HG03060 (cell line): Measurements from ENCODE around the gene PABPC1L.

Experiments
- ATAC-seq: cut with Tn5 transposase; IDR thresholded peaks from one replicate; pipeline ENCODE4 v1.9.1; 2021; ENCODE audit warnings: low read depth, moderate number of reproducible peaks; ENCODE audit not compliant: unreplicated experiment

The PABPC1L gene

DNA sequence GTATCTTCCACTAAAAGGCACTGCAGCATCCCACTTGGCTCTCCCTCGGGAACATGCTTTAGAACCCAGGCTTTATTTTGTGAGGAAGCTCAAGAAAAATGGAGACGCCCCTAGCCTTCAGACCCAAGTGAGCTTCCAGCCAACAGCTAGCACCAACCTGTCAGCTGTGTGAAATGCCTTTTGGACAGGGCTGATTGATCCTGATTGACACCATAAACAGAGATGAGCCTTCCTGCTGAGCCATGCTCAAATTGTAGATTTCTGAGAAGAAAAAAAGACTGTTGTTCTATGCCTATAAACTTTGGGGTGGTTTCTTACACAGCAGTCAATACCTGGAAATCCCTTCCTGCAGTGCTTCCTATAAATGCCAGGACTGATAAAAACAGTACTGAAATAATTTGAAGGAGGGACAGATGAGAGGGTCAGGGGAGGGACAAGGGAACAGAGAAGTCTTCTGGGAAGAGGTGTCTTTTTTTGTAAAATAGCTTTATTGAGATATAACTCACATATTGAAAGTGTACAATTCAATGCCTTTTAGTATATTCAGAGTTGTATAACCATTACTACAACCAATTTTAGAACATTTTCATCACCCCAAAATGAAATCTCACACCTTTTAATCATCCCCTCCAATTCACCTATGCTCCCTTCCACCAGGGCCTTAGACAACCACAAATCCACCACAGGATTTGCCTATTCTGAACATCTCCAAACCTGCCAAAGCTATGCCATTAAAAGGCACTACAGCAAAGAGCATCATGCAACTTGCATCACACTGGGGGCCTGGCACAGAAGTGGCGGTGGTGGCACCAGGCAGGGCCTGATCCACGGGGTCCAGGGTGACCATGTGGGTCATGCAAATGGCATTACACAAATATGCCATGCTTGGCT is 53.7 kb downstream of the PABPC1L start:
- ATAC-seq, result no peak

GRCh38 chr20:44965651-44966029 is 55.8 kb downstream of the PABPC1L start:
- no peak for ATAC-seq

- ATAC-seq, result peak; percentile 37
These were observed 56.4 kb downstream of the PABPC1L start, which contains the start of gene STK4 for GRCh38 chr20:44966030-44966961. TSS of gene STK4 (plus strand) at chr20:44966512. CDS start at chr20:44966569, 57 bp downstream.

DNA sequence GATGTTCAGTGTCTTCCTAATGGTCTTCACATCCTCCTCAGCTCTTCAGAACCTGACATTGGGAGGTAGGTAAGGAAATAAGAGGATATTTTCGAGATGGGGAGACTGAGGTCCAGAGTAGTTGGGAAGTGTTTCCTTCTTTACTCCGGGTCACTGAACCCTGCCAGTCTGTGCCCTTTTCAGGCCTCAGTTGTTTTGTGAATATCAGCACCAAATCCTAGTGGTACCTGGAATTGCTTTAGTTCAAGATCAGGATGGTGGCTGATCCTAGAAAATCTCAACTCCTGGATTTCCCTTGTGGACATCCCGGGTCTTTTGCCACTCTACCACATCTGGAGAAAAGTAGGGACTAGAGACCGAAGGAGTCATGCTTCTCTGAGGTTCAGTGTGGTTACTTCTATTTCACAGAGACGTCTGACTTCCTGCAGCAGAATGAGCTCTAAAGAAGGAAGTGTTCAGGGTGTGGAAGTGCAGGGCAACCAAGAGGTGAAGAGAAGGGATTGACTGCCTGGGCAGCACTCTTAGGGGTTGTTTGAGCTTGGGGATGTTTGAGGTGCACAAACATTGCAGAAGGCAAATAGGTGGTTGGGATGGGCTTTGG is 57.4 kb downstream of the PABPC1L start:
- ATAC-seq, result no peak

- ATAC-seq, result no peak
These were observed 59.5 kb downstream of the PABPC1L start for GRCh38 chr20:44969300-44969894.

DNA sequence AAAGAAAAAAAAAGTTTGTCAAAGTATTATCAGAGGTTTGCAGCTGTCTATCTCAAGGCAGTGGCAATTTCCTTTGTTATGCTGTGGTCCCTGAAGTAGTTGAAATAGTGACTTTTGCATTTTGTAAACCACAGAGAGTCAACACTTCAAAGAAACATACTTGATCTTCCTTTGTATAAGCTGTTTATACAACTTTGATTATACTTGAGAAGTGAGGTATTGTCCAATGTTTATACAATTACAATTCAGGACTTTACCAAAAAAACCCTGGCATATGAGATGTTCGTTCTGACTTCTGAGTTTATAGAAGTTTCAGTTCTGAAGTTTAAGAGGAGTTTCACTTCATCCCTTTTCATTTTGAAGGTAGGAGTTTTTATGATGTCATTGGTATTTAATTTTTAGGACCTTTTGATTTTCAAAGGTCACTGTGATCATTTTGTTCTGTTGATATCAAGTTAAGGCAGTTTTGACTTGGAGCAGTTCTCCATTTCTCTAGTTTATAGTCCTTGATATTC is 60.4 kb downstream of the PABPC1L start:
- no peak for ATAC-seq

DNA sequence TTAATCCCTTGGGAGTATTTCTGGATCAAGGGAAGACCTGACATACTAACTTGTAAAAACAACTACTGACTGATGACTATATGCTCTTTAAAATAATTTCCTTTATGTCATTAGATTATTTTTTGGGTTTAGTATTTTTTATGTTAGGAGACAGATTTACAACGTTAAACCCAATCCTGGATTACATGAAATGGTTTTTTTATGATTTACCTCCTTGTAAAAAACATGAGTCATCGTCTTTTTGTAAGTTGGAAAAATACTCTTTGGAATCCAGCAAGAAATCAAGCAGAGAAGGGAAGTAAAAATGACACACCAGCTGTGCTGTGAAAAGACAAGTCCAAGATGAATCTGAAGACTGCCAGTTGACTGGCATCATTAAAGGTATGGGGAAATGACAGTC is 63.2 kb downstream of the PABPC1L start:
- ATAC-seq, result no peak

DNA sequence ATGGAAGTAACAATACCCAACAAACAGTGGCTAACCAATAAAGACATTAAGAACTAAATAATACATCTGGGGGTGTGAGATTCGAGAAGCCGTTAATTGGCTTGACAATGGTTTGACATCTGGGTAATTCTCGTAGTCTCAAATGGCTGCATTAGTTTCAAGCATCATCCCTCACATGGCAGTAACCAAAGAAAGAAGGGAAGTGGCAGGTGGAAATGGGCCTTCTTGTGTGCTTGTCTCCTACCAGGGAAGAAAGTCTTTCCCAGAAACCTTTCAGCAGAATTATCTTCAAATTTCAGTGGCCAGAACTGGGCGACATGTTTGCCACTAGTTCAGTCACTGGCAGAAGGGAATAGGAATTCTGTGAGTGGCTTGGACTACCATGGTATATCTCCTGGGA is 66.8 kb downstream of the PABPC1L start:
- no peak for ATAC-seq

DNA sequence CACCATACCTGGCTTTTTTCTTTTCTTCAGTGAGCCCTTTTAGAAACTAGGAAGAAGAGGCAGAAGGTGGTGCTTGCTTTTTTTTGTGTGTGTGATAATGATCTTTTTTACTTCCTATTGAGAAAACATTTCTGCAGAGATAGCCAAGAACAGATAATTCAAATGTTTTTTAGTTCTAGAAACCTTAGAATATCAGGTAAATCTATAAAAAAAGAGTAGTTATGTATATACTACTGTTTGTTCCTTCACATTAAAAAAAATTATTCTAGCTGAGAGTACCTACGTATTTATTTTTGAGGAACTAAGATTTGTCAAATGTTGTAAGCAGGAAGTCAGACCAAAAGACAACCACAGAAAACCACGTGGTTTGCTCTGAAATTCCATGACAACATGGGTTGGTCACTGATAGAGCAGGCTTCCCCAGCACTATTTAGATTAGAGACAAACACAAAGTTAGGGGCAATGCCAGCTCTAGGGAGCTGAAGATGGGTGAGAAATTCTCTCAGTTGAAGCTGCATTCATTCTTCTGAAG is 69.3 kb downstream of the PABPC1L start:
- peak; percentile 83 for ATAC-seq

DNA sequence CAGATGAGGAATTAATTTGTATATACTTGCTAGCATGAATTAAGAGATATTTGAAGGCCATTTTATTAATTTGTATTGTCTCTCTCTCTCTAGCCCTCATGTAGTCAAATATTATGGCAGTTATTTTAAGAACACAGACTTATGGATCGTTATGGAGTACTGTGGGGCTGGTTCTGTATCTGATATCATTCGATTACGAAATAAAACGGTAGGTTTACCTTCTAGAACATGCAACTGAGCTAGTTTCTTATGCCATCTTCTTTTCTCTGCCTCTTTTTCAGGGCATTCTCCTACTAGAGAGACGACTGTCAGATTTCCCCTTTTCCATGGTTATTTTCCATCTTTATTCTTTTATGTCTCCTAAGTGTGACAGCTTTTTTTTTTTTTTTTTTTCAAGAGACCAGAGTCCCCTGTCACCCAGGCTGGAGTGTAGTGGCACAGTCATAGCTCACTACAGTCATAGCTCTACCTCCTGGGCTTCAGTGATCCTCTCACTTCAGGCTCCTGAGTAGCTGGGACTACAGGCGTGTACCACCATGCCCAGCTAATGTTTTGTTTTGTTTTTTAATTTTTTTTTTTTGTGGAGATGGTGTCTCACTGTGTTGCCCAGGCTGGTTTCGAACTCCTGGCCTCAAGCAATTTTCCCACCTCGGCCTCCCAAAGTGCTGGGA is 72.0 kb downstream of the PABPC1L start:
- no peak for ATAC-seq

GRCh38 chr20:44983093-44983674 is 73.3 kb downstream of the PABPC1L start:
- no peak for ATAC-seq

GRCh38 chr20:44988631-44989171 is 78.8 kb downstream of the PABPC1L start:
- ATAC-seq, result no peak
